WTC11 (cell line): ENCODE data around the gene RTCB.
"Not testable (repeated sequence)": the region's sequence is repeated elsewhere in the genome, so short reads cannot be mapped to it uniquely, and the experiment has no call there.

Experiments
- CBFB ChIP-seq: sonication (generic); formaldehyde crosslinking; IDR thresholded peaks from 2 replicates; pipeline ENCODE4 v1.8.1; 2022; ENCODE audit warnings: mild to moderate bottlenecking, low read depth, missing genetic modification reagents
- CREB1 ChIP-seq: sonication (generic); formaldehyde crosslinking; IDR thresholded peaks from 2 replicates; pipeline ENCODE4 v1.8.0; 2023; ENCODE audit warnings: mild to moderate bottlenecking, missing genetic modification reagents
- CREM ChIP-seq: sonication (generic); formaldehyde crosslinking; IDR thresholded peaks from 2 replicates; pipeline ENCODE4 v1.8.1; 2022; ENCODE audit warnings: mild to moderate bottlenecking, missing genetic modification reagents, moderate library complexity
- FOXP1 ChIP-seq: sonication (generic); formaldehyde crosslinking; IDR thresholded peaks from 2 replicates; pipeline ENCODE4 v1.8.0; 2022; ENCODE audit warnings: missing genetic modification reagents, mild to moderate bottlenecking, moderate library complexity, borderline replicate concordance
- ZNF219 ChIP-seq: sonication (generic); formaldehyde crosslinking; IDR thresholded peaks from 2 replicates; pipeline ENCODE4 v1.8.0; 2023; ENCODE audit warnings: missing genetic modification reagents, mild to moderate bottlenecking, borderline replicate concordance
- TF ChIP-seq, protein P1 (sequence below): sonication (generic); formaldehyde crosslinking; IDR thresholded peaks from 2 replicates; pipeline ENCODE4 v1.8.1; 2022; ENCODE audit warnings: missing genetic modification reagents, borderline replicate concordance
- TF ChIP-seq, protein P2 (sequence below): fragments of 200-600 bp; IDR thresholded peaks from 2 replicates; pipeline ENCODE4 v1.8.0; 2022; ENCODE audit warnings: antibody characterized with exemption
- TF ChIP-seq, protein P3 (sequence below): sonication (generic); formaldehyde crosslinking; IDR thresholded peaks from 2 replicates; pipeline ENCODE4 v1.8.0; 2022; ENCODE audit warnings: mild to moderate bottlenecking, missing genetic modification reagents
- TF ChIP-seq, protein P4 (sequence below): sonication (generic); formaldehyde crosslinking; IDR thresholded peaks from 2 replicates; pipeline ENCODE4 v1.8.0; 2023; ENCODE audit warnings: missing genetic modification reagents
- TF ChIP-seq, protein P5 (sequence below): sonication (generic); formaldehyde crosslinking; IDR thresholded peaks from 2 replicates; pipeline ENCODE4 v1.8.0; 2022; ENCODE audit warnings: mild to moderate bottlenecking, missing genetic modification reagents

DNA sequence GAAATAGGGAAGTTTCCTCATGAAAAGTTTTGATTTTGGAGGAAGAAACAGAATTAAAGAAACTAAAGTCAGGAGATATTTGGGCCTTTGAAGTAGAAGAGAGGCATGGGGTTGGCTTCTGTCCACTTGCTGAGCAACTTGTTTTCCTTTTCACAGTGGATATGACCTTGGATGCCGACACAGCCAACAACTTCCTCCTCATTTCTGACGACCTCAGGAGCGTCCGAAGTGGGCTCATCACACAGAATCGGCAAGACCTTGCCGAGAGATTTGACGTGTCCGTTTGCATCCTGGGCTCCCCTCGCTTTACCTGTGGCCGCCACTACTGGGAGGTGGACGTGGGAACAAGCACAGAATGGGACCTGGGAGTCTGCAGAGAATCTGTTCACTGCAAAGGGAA is 52.0 kb downstream of the RTCB start:
- not testable (repeated sequence) for TF ChIP-seq CREB1 (CRISPR knock-in tag); FOXP1 (CRISPR knock-in tag); CBFB; CREM (CRISPR knock-in tag); ZNF219 (CRISPR knock-in tag)
- TF ChIP-seq, protein P1, sequence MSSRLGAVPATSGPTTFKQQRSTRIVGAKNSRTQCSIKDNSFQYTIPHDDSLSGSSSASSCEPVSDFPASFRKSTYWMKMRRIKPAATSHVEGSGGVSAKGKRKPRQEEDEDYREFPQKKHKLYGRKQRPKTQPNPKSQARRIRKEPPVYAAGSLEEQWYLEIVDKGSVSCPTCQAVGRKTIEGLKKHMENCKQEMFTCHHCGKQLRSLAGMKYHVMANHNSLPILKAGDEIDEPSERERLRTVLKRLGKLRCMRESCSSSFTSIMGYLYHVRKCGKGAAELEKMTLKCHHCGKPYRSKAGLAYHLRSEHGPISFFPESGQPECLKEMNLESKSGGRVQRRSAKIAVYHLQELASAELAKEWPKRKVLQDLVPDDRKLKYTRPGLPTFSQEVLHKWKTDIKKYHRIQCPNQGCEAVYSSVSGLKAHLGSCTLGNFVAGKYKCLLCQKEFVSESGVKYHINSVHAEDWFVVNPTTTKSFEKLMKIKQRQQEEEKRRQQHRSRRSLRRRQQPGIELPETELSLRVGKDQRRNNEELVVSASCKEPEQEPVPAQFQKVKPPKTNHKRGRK = not testable (repeated sequence)
- TF ChIP-seq, protein P2, sequence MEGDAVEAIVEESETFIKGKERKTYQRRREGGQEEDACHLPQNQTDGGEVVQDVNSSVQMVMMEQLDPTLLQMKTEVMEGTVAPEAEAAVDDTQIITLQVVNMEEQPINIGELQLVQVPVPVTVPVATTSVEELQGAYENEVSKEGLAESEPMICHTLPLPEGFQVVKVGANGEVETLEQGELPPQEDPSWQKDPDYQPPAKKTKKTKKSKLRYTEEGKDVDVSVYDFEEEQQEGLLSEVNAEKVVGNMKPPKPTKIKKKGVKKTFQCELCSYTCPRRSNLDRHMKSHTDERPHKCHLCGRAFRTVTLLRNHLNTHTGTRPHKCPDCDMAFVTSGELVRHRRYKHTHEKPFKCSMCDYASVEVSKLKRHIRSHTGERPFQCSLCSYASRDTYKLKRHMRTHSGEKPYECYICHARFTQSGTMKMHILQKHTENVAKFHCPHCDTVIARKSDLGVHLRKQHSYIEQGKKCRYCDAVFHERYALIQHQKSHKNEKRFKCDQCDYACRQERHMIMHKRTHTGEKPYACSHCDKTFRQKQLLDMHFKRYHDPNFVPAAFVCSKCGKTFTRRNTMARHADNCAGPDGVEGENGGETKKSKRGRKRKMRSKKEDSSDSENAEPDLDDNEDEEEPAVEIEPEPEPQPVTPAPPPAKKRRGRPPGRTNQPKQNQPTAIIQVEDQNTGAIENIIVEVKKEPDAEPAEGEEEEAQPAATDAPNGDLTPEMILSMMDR = not testable (repeated sequence)
- TF ChIP-seq, protein P3, sequence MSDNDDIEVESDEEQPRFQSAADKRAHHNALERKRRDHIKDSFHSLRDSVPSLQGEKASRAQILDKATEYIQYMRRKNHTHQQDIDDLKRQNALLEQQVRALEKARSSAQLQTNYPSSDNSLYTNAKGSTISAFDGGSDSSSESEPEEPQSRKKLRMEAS (CRISPR knock-in tag) = not testable (repeated sequence)
- TF ChIP-seq, protein P4, sequence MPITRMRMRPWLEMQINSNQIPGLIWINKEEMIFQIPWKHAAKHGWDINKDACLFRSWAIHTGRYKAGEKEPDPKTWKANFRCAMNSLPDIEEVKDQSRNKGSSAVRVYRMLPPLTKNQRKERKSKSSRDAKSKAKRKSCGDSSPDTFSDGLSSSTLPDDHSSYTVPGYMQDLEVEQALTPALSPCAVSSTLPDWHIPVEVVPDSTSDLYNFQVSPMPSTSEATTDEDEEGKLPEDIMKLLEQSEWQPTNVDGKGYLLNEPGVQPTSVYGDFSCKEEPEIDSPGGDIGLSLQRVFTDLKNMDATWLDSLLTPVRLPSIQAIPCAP (CRISPR knock-in tag) = not testable (repeated sequence)
- TF ChIP-seq, protein P5, sequence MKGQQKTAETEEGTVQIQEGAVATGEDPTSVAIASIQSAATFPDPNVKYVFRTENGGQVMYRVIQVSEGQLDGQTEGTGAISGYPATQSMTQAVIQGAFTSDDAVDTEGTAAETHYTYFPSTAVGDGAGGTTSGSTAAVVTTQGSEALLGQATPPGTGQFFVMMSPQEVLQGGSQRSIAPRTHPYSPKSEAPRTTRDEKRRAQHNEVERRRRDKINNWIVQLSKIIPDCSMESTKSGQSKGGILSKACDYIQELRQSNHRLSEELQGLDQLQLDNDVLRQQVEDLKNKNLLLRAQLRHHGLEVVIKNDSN (CRISPR knock-in tag) = not testable (repeated sequence)
